Activated naive CD4-positive, alpha-beta T cell treated with anti-CD3 and anti-CD28 coated beads, Interleukin-2, amount 50 U/mL, for 72 hours (primary cell): ENCODE measurements around the gene ARID2. TPM values are rescaled to one million over a fixed set of nuclear protein-coding genes. Genes with fewer than 3 reads are reported as not detected.

Experiments used
- ATAC-seq, 2 donors: fragments of 150-1000 bp; cut with Tn5 transposase; 2 replicates each; pipeline ENCODE4 v1.10.0; 2021; ENCODE audit warnings: mild to moderate bottlenecking in 2 of 2, moderate library complexity in 2 of 2
- DNase-seq, 2 donors: peaks; one replicate each; pipeline ENCODE4 v3.0.0; 2021 to 2022; ENCODE audit warnings: low spot score in 2 of 2
- H3K27ac Mint-ChIP-seq, 2 donors: one replicate each; pipeline ENCODE4 v1.8.0; 2022; ENCODE audit warnings: mild to moderate bottlenecking in 2 of 2, mixed read lengths in 2 of 2
- H3K36me3 Mint-ChIP-seq, 2 donors: one replicate each; pipeline ENCODE4 v1.8.0; 2022; ENCODE audit warnings: mixed read lengths in 2 of 2
- H3K9me3 Mint-ChIP-seq, 2 donors: one replicate each; pipeline ENCODE4 v1.8.0; 2022; ENCODE audit warnings: mixed read lengths in 2 of 2
- total RNA-seq, 2 donors: library from RNA; stranded (reverse); gene quantifications; one replicate each; pipeline ENCODE4 v1.2.3, GENCODE V29; 2022

ARID2 gene
- total RNA-seq, 2 donors from 2014 or later: 25.7 to 31.5 TPM

DNA sequence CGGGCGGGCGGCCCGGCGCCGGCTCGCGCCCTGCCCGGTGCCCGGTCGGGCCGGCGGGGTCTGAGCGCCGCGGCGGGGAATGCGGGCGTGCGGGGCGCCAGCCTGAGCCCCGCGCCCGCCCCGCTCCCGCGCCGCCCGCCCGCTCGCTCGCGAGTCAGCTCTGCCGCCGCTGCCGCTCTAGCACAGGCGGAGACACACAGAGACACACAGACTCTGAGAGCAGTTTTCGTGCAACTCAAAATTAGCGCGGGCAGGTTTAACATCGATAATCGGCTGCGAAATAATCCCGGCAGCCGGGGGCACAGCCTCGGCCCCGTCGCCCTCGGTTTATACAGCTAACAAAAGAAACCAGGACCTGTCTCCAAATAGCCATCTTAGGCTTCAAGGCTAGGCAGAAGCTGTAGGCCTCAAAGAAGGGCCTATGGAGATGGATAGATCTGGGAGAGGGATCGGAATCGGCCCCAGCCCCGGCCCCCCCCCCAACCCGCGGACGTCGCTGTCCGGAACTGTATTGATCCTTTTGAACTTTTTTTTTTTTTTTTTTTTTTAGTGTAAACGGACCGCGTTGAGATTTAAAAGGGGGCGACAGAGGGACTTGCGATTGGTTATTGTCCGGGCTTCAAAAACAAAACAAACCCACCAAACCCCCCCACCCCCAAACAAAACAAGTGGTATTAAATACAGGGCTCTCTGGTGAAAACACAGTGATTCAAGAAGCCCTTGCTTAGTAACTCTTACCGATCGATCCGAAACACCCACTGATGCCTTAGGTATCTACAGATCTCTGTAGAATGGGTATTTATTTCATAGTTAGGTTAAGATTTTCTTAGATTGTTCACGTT, 1.1 kb downstream of the ARID2 start:
- Mint-ChIP-seq H3K27ac (peak overlapping the region; percentile 88 to 93), H3K9me3 (peaks cover 0 to 5% of the 10 kb centered on the region in 2 donors), H3K36me3 (peaks cover 31 to 49% of the 10 kb centered on the region in 2 donors)
- peak; percentile 60 to 61 for DNase-seq
- ATAC-seq: peak; percentile 6 to 9

DNA sequence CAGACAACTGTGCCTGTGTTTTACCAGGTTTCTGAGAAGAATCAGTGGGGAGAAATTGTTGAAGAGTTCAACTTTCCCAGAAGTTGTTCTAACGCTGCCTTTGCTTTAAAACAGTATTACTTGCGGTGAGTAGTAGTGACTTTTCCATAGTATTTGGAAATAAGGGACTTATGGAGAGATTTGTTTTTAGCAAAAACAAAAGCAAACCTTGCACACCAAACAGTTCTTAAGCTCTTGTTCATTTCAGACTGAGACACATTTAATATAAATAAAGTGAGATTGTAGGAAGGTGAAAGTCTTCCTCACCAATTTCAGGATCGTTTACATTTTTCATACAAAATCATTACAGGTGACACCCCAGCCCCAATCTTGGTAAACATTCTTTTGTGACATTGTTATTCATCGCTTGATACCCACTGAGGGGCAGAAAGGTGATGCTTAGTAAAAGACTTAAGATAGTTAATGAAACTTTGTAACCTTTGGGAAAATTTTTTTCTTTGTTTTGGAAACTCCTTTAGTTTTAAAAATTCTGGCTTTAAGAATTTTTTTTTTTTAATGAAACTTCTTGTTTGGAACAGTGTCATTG, 1.8 kb downstream of the ARID2 start:
- DNase-seq (no peak), ATAC-seq (no peak)
- peak overlapping the region; percentile 88 to 93 for H3K27ac Mint-ChIP-seq
- H3K9me3 Mint-ChIP-seq: peaks cover 0 to 5% of the 10 kb centered on the region in 2 donors
- peaks cover 24 to 50% of the 10 kb centered on the region in 2 donors for H3K36me3 Mint-ChIP-seq

DNA sequence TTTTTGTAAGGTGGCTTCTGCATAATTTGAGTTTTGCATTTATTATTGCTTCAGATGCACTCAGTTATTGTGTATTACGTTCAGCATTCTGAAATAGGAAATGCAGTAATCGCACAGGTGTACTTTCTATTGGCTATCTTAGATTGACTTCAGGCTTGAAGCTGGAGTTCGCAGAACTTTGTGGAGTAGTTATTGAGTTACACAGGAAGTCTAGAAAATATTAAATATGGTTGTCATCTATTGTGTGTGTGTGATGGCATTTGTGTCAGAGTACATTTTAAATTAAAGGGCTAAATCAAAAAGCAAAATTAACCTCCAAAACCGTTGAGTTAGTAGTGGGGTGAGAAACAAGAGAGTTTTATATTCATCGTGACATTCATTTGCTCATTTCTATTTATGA, 2.7 kb downstream of the ARID2 start:
- peak overlapping the region; percentile 72 to 75 for H3K27ac Mint-ChIP-seq
- DNase-seq (no peak), ATAC-seq (no peak)
- H3K36me3 Mint-ChIP-seq: peaks cover 14 to 50% of the 10 kb centered on the region in 2 donors
- H3K9me3 Mint-ChIP-seq: peaks cover 0 to 5% of the 10 kb centered on the region in 2 donors

DNA sequence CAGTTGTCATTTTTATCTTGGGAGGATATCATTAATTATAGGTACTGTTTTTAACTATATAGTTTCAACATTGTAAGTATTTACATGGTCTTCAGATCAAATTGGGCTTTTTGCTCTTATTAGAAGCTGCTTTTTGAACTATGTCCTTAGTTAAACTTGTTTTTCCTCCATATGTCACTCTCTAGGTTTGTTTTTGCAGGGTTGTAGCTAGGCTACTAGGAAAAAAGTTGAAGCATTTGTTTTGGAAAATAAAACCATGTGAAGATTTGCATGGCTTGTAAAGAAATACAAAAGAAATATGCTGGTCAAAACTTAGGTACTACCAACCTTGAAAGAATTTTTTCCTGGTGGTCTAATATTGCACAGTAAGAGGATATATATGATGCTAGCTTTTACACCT, 3.4 kb downstream of the ARID2 start:
- peak overlapping the region in 1 of 2 donors; percentile 8 for H3K27ac Mint-ChIP-seq
- ATAC-seq: no peak
- peaks cover 0 to 5% of the 10 kb centered on the region in 2 donors for H3K9me3 Mint-ChIP-seq
- peaks cover 12 to 51% of the 10 kb centered on the region in 2 donors for H3K36me3 Mint-ChIP-seq
- DNase-seq: no peak

DNA sequence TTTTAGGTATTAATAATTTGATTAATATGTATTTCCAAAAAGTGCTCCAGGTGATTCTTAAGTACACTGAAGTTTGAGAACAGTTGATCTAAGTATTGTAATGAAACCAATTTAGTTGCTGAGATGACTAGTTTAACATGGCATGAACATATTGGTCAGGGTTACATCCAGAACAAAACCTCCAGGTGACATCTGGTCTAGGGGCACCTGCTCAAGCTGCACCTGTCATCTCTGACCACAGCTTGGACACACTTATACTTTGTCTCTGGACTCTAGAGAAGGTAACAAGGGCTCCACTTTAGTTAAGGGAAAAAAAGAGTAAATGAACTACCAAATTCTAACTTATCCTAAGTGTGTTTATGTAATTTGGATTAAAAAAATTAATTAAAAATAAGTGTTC, 8.1 kb downstream of the ARID2 start:
- Mint-ChIP-seq H3K9me3 (peaks cover 0 to 5% of the 10 kb centered on the region in 2 donors), H3K36me3 (peaks cover 7 to 55% of the 10 kb centered on the region in 2 donors), H3K27ac (no peak overlapping the region)
- no peak for ATAC-seq
- DNase-seq: no peak

DNA sequence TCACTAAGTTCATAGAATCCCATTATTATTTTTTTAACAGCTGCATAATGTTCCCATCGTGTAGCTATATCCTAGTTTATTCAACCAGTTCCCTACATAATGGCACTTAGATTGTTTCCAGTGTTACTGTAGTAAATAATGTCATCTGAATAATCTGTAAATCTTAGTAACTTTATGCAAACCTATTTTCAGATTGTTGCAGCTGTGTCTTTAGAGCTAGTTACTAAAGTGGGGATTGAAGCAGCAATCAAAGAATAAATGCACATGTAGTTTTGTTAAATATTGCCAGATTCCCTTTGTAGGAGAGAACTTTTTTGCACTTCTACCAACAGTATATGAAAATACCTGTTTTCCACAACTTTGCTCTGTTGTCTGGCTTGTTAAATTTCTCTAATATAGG, 13.1 kb downstream of the ARID2 start:
- ATAC-seq (no peak), DNase-seq (no peak)
- no peaks in the 10 kb centered on the region for H3K9me3 Mint-ChIP-seq
- no peak overlapping the region for H3K27ac Mint-ChIP-seq
- H3K36me3 Mint-ChIP-seq: peaks cover 0 to 26% of the 10 kb centered on the region in 2 donors

DNA sequence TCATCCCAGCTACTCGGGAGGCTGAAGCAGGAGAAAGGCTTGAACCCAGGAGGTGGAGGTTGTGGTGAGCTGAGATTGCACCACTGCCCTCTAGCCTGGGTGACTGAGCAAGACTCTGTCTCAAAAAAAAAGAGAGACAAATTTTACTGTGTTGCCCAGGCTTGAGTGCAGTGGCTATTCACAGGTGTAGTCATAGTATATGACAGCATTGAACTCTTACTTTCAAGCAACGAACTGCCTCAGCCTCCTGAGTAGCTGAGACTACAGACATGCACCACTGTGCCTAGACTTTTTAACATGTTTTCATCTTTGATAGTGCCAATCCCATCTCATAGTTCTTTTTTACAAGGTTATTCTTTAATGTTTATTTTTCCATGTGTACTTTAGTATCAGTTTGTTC, 13.7 kb downstream of the ARID2 start:
- H3K27ac Mint-ChIP-seq: no peak overlapping the region
- H3K36me3 Mint-ChIP-seq: peaks cover 0 to 26% of the 10 kb centered on the region in 2 donors
- no peak for DNase-seq
- H3K9me3 Mint-ChIP-seq: no peaks in the 10 kb centered on the region
- peak; percentile 34 to 66 for ATAC-seq

DNA sequence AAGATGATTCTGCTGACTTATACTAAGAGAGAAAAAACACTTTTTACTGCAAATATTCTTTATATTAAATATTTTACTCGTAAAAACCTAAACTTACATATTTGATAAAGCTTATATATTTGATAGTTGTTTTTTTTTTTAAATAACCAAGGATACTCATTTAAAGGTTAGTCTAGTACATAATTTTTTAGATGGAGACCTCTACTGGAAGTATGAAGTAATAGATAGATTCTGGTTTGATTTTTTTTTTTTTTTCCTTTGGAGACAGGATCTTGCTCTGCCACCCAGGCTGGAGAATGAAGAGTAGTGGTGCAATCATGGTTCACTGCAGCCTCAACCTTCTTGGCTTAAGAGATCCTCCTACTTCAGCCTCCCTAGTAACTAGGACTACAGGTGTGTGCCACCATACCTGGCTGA, 16.4 kb downstream of the ARID2 start:
- peaks cover 0 to 25% of the 10 kb centered on the region in 2 donors for H3K36me3 Mint-ChIP-seq
- peak in 1 of 2 donors; percentile 40 for ATAC-seq
- H3K27ac Mint-ChIP-seq: no peak overlapping the region
- H3K9me3 Mint-ChIP-seq: no peaks in the 10 kb centered on the region
- no peak for DNase-seq

DNA sequence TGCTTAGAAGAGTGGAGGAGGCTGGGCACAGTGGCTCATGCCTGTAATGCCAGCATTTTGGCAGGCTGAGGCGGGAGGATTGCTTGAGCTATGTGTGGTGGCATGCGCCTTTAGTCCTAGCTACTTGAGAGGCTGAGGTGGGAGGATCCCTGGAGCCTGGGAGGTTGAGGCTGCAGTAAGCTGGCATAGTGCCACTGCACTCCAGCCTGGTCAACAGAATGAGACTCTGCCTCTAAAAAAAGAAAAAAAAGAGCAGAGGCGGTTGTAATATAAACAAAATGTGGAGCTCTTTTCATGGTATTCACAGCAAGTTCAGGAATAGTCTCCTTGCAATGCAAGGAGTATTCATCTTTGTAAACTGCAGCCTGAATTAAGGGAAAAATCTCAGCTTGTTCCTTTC, 27.2 kb downstream of the ARID2 start:
- ATAC-seq (no peak), DNase-seq (no peak)
- H3K36me3 Mint-ChIP-seq: peaks cover 0 to 17% of the 10 kb centered on the region in 2 donors

DNA sequence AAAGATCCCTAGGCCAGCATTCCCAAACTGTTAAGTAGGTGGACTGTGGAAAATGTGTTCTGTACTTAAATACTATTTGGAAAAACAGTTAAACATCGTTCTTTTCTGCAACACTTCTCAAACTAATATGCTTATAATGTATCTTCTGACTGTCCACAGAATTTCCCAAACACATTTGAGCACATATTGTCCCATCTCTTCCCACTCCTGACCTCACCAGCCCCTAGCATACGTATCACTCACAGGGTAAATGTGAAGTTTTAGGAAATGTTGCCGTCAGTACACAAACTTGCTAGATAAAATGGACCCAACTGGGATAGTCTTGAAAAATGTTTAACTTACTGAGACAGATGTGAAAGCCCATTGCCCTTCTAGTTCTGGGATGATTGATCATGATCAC, 27.7 kb downstream of the ARID2 start:
- ATAC-seq (no peak), DNase-seq (no peak)
- Mint-ChIP-seq H3K27ac (no peak overlapping the region), H3K9me3 (no peaks in the 10 kb centered on the region), H3K36me3 (peaks cover 0 to 16% of the 10 kb centered on the region in 2 donors)

More for the DNA sequence above, 27.2 kb downstream of the ARID2 start:
- Mint-ChIP-seq H3K9me3 (no peaks in the 10 kb centered on the region), H3K27ac (no peak overlapping the region)

DNA sequence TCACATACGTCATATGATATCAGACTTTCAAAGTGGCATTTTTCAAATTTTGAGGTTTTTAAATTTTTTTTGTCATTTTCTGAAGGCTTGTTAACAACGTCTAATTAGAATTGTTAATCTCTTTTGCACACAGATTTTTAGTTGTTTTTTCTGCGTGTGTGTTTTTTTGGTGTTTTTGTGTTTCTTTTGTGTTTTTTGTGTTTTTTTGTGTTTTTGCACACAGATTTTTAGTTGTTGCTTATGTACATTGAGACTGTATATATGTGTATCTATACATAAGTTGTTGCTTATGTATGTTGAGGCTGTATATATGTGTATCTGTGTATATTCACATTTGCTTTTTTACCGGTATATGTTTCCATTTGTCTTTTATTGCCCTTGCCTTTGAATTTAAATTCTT, 30.8 kb downstream of the ARID2 start:
- H3K27ac Mint-ChIP-seq: no peak overlapping the region
- ATAC-seq (no peak), DNase-seq (no peak)
- H3K36me3 Mint-ChIP-seq: no peaks in the 10 kb centered on the region
- H3K9me3 Mint-ChIP-seq: no peaks in the 10 kb centered on the region

DNA sequence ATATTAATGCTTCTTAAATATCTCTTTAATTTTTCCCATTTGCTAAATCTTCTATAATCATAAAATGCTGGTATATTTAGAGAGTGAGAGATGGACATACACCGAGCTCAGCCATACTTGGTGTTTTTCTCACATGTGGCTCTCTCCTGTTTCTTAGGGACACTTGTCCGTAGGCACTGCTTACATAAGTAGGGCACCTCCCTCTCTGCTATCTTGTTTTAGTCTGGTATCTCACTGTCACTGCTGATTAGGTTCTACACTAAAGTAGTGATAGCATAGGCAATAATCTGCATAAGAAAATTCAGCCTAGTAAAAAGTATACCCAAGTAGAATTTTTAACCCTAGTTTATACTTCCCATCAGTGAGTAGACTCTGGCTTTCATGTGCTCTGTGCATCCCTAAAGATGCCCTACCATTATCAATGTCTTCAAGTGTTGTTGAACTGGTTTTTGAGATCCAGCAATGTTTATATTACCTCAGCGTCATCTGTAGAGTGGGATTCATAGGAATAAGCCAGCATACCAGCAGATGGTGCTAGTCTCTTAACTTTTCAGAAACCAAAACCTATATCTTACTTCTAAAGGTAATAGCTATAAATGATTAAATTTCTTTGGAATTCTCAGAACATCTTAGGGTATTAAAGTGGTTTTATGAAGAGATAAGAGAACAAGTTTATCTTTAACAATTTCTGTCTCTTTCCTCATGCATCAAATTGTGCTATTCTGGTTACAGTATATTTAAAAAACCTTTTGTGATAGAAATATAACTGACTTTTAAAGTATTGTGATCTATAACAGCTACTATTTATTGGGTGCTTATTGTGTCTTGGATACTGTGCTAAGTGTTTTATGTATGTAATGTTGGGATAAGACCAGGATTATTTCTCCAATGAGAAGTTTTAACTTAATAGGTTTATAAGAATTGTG, 32.9 kb downstream of the ARID2 start:
- Mint-ChIP-seq H3K9me3 (no peaks in the 10 kb centered on the region), H3K27ac (no peak overlapping the region), H3K36me3 (peaks cover 2 to 3% of the 10 kb centered on the region in 2 donors)
- DNase-seq (no peak), ATAC-seq (peak in 1 of 2 donors; percentile 18)

DNA sequence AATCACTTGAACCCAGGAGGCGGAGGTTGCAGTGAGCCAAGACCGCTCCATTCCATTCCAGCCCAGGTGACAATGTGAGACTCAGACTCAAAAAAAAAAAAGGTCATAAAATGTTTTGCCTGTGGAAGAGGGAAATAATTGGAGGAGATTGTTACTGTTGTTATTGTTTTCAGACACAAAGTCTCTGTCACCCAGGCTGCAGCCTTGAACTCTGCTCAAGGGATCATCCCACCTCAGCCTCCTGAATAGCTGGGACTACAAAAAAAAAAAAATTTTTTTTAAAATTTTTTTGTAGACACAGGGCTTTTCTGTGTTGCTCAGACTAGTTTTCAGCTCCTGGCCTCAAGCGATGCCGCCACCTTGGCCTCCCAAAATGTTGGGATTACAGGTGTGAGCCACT, 33.9 kb downstream of the ARID2 start:
- H3K9me3 Mint-ChIP-seq: peaks cover 2% of the 10 kb centered on the region in 2 donors
- H3K27ac Mint-ChIP-seq: peak overlapping the region in 1 of 2 donors; percentile 15
- DNase-seq: no peak
- no peak for ATAC-seq
- H3K36me3 Mint-ChIP-seq: peaks cover 11 to 12% of the 10 kb centered on the region in 2 donors

DNA sequence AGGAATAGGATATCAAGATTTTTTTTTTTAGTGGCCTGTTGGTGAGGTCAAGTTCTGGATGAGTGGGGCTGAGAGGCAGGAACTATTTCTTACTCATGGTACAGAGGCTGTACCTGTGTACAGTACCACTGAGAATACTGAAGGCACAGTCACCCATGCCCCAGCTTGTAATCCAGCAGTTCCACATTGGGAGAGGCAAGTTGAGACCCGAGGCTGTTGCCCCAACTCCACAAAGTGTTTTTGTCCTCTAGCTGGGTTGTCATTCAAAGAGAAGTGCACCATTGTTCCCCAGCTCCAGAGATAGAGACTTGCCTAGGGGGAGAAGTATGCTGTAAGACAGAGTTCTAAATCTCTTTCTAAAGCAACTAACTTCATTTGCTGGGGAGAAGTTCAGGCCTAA, 38.7 kb downstream of the ARID2 start:
- peaks cover 23 to 27% of the 10 kb centered on the region in 2 donors for H3K36me3 Mint-ChIP-seq
- H3K9me3 Mint-ChIP-seq: peaks cover 12 to 16% of the 10 kb centered on the region in 2 donors
- no peak for ATAC-seq
- peak overlapping the region in 1 of 2 donors; percentile 70 for H3K27ac Mint-ChIP-seq
- no peak for DNase-seq

DNA sequence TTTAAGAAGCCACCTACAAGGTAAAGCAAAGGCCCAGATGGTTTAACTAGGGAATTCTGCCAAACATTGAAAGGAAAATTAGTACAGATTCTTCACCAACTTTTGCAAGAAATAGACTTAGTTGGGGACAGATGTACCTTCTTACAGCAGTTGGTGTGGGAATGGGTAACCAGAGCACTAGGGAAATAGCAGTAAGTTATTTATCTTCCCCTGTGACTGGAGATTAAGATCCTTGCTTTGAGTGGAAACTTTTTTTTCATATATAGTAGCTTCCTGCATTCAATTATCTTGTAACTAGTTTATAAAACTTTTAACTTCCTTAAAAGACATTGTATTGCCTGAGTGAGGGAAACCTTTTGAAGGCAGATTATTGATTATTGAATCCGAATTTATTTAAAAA, 44.2 kb downstream of the ARID2 start:
- peaks cover 6 to 10% of the 10 kb centered on the region in 2 donors for H3K9me3 Mint-ChIP-seq

DNA sequence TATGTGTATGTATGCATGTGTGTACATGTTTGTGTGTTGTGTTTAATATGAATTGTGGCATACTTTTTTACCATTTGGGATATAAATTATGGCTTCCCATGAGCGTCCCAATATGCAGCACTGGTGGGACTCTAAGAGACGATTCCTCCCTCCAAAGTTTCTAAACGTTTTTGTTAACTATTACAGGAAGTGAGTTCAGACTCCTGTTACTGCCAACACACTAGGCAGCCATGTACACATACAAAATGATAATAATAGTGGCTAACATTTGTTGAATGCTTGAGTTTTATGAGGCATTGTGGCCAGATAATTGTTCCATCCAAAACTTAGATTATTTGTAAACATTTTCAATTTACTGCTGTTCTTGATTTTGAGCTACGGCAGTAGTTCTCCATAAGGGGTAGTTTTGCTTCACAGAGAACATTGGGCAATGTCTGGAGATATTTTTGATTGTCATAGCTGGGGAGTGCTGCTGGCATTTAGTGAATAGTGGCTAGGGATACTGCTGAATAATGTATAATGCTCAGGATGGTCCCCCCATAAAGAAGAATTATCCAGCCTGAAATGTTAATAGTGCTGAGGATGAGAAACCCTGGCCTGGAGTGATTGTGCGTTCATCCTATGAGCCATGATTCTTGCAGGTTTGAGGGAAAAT, 45.1 kb downstream of the ARID2 start:
- no peak for ATAC-seq
- Mint-ChIP-seq H3K36me3 (peaks cover under 1 to 2% of the 10 kb centered on the region in 2 donors), H3K27ac (no peak overlapping the region), H3K9me3 (peaks cover under 1 to 1% of the 10 kb centered on the region in 2 donors)
- no peak for DNase-seq

More for the DNA sequence above, 44.2 kb downstream of the ARID2 start:
- ATAC-seq (no peak), DNase-seq (no peak)
- Mint-ChIP-seq H3K36me3 (peaks cover 9 to 11% of the 10 kb centered on the region in 2 donors), H3K27ac (no peak overlapping the region)
